Progenitor cell of endocrine pancreas (in vitro differentiated cells): ENCODE results near the gene MYO1G. TPM values are rescaled to one million over a fixed set of nuclear protein-coding genes. Genes with fewer than 3 reads are reported as not detected.
A peak's percentile ranks its signal among the peaks of the same experiment; 100 is the strongest.
"Not testable (repeated sequence)": the region's sequence is repeated elsewhere in the genome, so short reads cannot be mapped to it uniquely, and the experiment has no call there.

Experiments used
- DNase-seq: peaks from one replicate; pipeline ENCODE4 v3.0.0; 2021; ENCODE audit warnings: low spot score; ENCODE audit not compliant: unreplicated experiment
- H3K27ac Mint-ChIP-seq: 2 replicates; pipeline ENCODE4 v1.8.0; 2021; ENCODE audit warnings: mild to moderate bottlenecking, moderate library complexity, mixed read lengths
- H3K27me3 Mint-ChIP-seq: 2 replicates; pipeline ENCODE4 v1.8.0; 2021; ENCODE audit warnings: mixed read lengths
- H3K36me3 Mint-ChIP-seq: 2 replicates; pipeline ENCODE4 v1.8.0; 2022; ENCODE audit warnings: mixed read lengths; ENCODE audit not compliant: insufficient read depth
- H3K4me1 Mint-ChIP-seq: 2 replicates; pipeline ENCODE4 v1.8.0; 2021; ENCODE audit warnings: low read depth, mixed read lengths
- H3K4me3 Mint-ChIP-seq: 2 replicates; pipeline ENCODE4 v1.8.0; 2021; ENCODE audit warnings: low read depth, mild to moderate bottlenecking, moderate library complexity, mixed read lengths
- H3K9me3 Mint-ChIP-seq: 2 replicates; pipeline ENCODE4 v1.8.0; 2021; ENCODE audit warnings: low read depth, mixed read lengths
- long read RNA-seq: library from polyadenylated mRNA; unstranded; transcript quantifications from one replicate; pipeline ENCODE4 v2.0.0, GENCODE V29; 2020
- total RNA-seq: library from RNA; stranded (reverse); gene quantifications from 2 replicates; pipeline ENCODE4 v1.2.1, GENCODE V29; 2021
- TF ChIP-seq, protein P1 (sequence below): fragments of 200-600 bp; sonication (generic); IDR thresholded peaks from one replicate; pipeline ENCODE4 v1.5.0; 2021; ENCODE audit warnings: antibody characterized with exemption, mild to moderate bottlenecking; ENCODE audit not compliant: unreplicated experiment

Gene MYO1G
- 0.53 and 0.67 TPM in 2 replicates for total RNA-seq
- long read RNA-seq = 0 reads

DNA sequence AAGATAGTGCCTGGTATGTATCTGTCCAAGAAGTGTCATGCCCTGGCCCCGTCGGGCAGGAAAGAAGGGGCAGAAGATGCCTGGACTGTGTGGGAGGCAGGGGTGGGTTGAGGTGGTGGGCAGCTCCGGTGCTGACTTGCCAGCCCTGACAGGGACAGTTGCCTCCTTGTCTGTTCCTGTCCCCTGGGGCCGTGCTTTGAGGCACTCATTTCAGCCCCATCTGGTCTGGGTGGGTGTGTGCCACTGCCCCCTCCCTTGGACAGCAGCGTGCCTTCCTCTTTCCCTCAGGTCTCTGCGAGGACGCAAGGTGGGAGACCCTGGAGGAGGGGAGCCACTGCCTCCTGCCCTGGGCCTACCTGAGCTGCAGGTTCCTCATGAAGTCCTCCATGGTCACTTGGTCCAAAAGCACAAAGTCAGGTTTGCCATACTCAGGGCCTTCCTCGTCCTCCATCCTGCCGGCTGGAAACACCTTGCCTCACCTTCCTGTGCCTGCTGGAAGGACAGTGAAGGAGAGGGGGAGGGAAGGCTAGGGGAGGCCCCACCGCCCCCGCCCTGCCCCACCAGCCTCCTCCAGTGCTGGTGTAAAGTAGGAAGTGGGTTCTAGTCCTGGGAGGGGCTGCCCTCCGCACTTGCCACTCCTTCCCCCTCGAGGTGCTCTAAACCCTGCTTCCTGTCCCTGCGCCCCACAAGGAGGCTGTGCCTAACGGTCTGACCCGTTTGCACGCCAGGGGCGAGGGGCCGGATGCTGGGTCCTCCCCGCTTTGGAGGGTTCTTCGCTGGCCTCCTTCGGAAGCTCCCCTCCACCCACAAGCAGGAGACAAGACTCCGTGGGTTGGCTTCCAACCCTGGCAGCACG, at the start of gene MYO1G:
Gene MYO1G, minus strand, starts transcription at position 505 of the 856 bp plus-strand sequence. Its CDS starts 54 bp downstream, at position 451.
- Mint-ChIP-seq H3K4me1 (no peaks in the 10 kb centered on the region), H3K4me3 (no peak within 1 kb of the TSS), H3K27me3 (no peaks in the 10 kb centered on the region), H3K9me3 (no peaks in the 10 kb centered on the region), H3K27ac (peak within 1 kb of the TSS; percentile 64), H3K36me3 (peaks cover 9% of the 10 kb centered on the region)
- TF ChIP-seq, protein P1, sequence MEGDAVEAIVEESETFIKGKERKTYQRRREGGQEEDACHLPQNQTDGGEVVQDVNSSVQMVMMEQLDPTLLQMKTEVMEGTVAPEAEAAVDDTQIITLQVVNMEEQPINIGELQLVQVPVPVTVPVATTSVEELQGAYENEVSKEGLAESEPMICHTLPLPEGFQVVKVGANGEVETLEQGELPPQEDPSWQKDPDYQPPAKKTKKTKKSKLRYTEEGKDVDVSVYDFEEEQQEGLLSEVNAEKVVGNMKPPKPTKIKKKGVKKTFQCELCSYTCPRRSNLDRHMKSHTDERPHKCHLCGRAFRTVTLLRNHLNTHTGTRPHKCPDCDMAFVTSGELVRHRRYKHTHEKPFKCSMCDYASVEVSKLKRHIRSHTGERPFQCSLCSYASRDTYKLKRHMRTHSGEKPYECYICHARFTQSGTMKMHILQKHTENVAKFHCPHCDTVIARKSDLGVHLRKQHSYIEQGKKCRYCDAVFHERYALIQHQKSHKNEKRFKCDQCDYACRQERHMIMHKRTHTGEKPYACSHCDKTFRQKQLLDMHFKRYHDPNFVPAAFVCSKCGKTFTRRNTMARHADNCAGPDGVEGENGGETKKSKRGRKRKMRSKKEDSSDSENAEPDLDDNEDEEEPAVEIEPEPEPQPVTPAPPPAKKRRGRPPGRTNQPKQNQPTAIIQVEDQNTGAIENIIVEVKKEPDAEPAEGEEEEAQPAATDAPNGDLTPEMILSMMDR = no peak
- no peak for DNase-seq

DNA sequence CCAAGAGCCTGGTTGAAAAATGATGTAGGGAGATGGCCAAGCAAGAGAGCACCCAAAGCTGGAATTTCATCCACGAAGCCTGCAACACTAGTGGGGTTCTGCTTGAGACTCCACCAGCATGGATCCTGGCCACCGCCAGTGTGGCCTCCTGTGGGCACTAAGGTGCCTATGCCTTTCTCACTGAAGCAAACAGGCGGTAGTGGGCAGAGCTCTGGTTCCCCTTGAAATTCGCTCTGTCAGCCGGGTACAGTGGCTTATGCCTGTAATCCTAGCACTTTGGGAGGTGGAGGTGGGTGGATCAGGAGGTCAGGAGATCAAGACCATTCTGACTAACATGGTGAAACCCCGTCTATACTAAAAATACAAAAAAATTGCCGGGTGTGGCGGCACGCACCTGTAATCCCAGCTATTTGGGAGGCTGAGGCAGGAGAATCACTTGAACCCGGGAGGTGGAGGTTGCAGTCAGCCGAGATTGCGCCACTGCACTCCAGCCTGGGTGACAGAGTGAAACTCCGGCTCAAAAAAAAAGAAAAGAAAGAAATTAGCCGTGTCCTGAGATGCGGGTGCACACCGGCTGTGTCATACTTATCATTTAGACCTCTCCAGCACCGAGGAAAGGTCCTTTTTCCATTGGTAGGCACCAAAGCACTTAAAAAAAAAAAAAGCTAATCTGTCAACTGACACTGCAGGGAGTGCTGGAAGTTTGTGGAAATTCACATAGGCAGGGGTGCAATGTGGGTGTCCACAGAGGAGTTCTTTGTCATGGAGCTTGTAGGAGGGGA, 49.5 kb upstream of the MYO1G start:
- H3K9me3 Mint-ChIP-seq = no peaks in the 10 kb centered on the region
- DNase-seq = no peak
- no peak overlapping the region for H3K4me3 Mint-ChIP-seq
- peaks cover 5% of the 10 kb centered on the region for H3K4me1 Mint-ChIP-seq
- TF ChIP-seq, protein P1 = no peak
- H3K36me3 Mint-ChIP-seq = peaks cover 17% of the 10 kb centered on the region
- peak overlapping the region; percentile 39 for H3K27ac Mint-ChIP-seq
- H3K27me3 Mint-ChIP-seq = no peaks in the 10 kb centered on the region

DNA sequence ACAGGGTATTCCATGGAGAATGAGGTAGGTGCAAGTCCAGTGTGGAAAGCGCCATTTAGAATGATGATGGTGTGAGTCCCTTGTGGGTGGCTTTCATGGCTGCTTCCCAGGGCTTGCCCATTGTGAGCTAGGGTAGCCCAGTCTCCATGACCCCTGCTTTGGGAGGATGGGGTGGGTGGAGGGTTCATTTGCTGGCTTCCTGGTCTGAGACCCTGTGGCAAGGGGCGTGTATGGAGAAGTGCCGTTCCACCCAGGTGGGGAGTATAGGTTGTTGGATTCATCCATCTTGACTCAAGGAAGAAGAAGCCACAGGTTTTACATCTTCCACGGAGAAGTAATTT, 48.9 kb upstream of the MYO1G start:
- H3K27me3 Mint-ChIP-seq = no peaks in the 10 kb centered on the region
- no peak for DNase-seq
- H3K36me3 Mint-ChIP-seq = peaks cover 17% of the 10 kb centered on the region
- H3K27ac Mint-ChIP-seq = no peak overlapping the region
- H3K4me3 Mint-ChIP-seq = no peak overlapping the region
- TF ChIP-seq, protein P1 = no peak
- H3K4me1 Mint-ChIP-seq = peaks cover 3% of the 10 kb centered on the region
- H3K9me3 Mint-ChIP-seq = no peaks in the 10 kb centered on the region

DNA sequence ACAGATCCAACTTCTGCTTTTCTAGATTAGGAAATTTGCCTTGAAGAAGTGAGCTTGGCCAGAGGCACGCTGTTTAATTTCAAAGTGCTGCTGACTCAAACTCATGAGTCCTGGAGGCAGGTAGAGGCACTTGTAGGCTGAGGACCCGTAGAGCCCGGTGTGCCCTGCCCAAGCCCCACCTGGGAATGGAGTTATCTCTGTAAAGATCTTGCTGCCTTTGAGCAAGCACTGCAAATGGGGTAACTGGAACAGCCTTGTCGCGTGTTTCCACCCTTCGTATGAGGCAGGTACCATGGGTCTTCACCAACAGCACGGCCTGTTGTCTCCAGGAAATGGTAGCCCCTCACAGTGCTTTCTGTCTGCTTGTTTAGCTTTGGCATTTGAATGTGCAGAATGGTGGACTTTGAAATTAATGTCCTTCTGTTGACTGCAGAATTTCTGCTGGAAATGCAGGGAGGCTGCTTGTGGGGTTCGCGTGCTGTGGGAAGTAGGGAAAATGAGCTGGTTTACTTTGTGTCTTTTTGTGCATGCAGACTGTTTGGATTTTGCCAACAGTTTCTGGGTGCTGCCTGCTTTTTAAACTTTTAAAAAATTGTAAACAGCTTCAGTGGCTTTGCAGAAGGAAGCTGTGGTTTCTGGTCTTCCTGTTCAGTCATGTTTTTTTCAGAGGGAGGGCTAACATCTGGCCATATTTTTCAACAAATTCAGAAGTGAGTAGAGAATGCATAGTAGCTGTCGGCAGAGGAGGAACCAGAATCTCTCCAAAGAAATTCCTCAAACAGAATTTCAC, 48.4 kb upstream of the MYO1G start:
- Mint-ChIP-seq H3K36me3 (peaks cover 17% of the 10 kb centered on the region), H3K4me3 (no peak overlapping the region), H3K4me1 (peaks cover 3% of the 10 kb centered on the region), H3K9me3 (no peaks in the 10 kb centered on the region), H3K27me3 (no peaks in the 10 kb centered on the region), H3K27ac (no peak overlapping the region)
- TF ChIP-seq, protein P1 = no peak
- no peak for DNase-seq

DNA sequence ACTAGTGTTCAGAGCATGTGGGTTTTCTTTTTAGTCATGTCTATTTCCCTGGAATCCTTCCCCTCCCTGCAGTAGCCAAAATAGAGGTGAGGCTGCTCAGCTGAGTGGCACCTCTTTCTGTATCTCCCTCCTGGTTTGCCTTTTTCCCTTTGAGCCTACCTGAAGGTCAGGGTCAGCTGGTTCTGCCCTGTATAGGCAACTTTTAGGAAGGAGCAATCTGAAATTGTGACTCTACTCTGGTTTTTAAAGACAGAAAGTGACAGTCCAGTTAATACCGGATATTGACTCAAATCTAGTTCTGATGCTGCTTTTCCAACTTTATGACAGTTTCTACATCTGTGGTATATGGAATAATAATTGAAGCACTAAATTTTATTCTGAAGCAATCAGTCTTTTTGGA, 47.2 kb upstream of the MYO1G start:
- H3K27me3 Mint-ChIP-seq = no peaks in the 10 kb centered on the region
- no peaks in the 10 kb centered on the region for H3K4me1 Mint-ChIP-seq
- TF ChIP-seq, protein P1 = no peak
- peaks cover 3% of the 10 kb centered on the region for H3K9me3 Mint-ChIP-seq
- DNase-seq = no peak
- H3K36me3 Mint-ChIP-seq = peaks cover 20% of the 10 kb centered on the region
- no peak overlapping the region for H3K27ac Mint-ChIP-seq
- no peak overlapping the region for H3K4me3 Mint-ChIP-seq

DNA sequence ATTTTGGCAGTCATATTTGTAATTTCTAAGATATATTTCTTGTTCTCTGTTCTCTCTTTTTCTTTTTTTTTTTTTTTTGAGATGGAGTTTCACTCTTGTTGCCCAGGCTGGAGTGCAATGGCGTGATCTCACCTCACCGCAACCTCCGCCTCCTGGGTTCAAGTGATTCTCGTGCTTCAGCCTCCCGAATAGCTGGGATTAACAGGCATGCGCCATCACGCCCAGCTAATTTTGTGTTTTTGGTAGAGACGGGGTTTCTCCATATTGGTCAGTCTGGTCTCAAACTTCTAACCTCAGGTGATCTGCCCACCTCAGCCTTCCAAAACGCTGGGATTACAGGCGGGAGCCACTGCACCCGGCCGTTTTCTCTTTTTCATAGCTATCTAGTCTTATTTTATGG, 46.7 kb upstream of the MYO1G start:
- not testable (repeated sequence) for DNase-seq, H3K27me3 Mint-ChIP-seq, H3K9me3 Mint-ChIP-seq, H3K4me3 Mint-ChIP-seq, H3K27ac Mint-ChIP-seq, H3K4me1 Mint-ChIP-seq
- H3K36me3 Mint-ChIP-seq = peaks cover 20% of the 10 kb centered on the region
